OCI-LY3 (cell line): ENCODE results near the gene RNF157.

Experiments
- H2AFZ ChIP-seq: fragments of 200-600, 300-600 bp; shearing (Covaris generic); 2 replicates; pipeline ENCODE4 v1.6.0; 2014; ENCODE audit warnings: antibody characterized with exemption, low read depth, low read length
- H3K27ac ChIP-seq: fragments of 200-600, 300-600 bp; sonication (generic); 2 replicates; pipeline ENCODE4 v1.5.1; 2014; ENCODE audit warnings: mild to moderate bottlenecking, low read length, moderate library complexity, mixed read lengths
- H3K27me3 ChIP-seq: fragments of 200-600, 300-600 bp; sonication (generic); 2 replicates; pipeline ENCODE4 v1.6.1; 2014; ENCODE audit warnings: low read depth, low read length, mixed read lengths
- H3K36me3 ChIP-seq: fragments of 200-600, 300-600 bp; sonication (generic); replicated peaks from 2 replicates; pipeline ENCODE3; 2014; ENCODE audit warnings: low read depth, low read length, mixed read lengths
- H3K4me1 ChIP-seq: fragments of 300-600, 200-600 bp; sonication (generic); 2 replicates; pipeline ENCODE4 v1.6.1; 2014; ENCODE audit warnings: low read length, mixed read lengths
- H3K4me2 ChIP-seq: fragments of 200-600, 300-600 bp; sonication (generic); 2 replicates; pipeline ENCODE4 v1.6.1; 2014; ENCODE audit warnings: low read length, mixed read lengths
- H3K4me3 ChIP-seq: fragments of 300-600, 200-600 bp; sonication (generic); 2 replicates; pipeline ENCODE4 v1.5.1; 2014; ENCODE audit warnings: antibody characterized with exemption, mild to moderate bottlenecking, low read length, moderate library complexity
- H3K79me2 ChIP-seq: fragments of 300-600, 200-600 bp; shearing (Covaris generic); 2 replicates; pipeline ENCODE4 v1.6.1; 2014; ENCODE audit warnings: mild to moderate bottlenecking, low read length, mixed read lengths
- H3K9ac ChIP-seq: fragments of 300-600, 200-600 bp; shearing (Covaris generic); 2 replicates; pipeline ENCODE4 v1.6.0; 2014; ENCODE audit warnings: mild to moderate bottlenecking, low read length, moderate library complexity
- H3K9me3 ChIP-seq: fragments of 200-600, 300-600 bp; shearing (Covaris generic); 2 replicates; pipeline ENCODE4 v1.6.1; 2014; ENCODE audit warnings: low read length, mixed read lengths; ENCODE audit not compliant: insufficient read depth
- H4K20me1 ChIP-seq: fragments of 200-600, 300-600 bp; sonication (generic); 2 replicates; pipeline ENCODE4 v1.6.1; 2016; ENCODE audit warnings: low read length, mixed read lengths; ENCODE audit not compliant: insufficient read depth
- EZH2phosphoT487 ChIP-seq: fragments of 200-600 bp; shearing (Covaris generic); IDR thresholded peaks from 2 replicates; pipeline ENCODE4 v1.6.1; 2018; ENCODE audit warnings: antibody characterized with exemption, mixed run types, low read depth
- TF ChIP-seq, protein P1 (sequence below): fragments of 200-600, 300-600 bp; sonication (generic); IDR thresholded peaks from 2 replicates; pipeline ENCODE4 v1.5.1; 2014; ENCODE audit warnings: antibody characterized with exemption, low read length, low read depth

RNF157 gene

DNA sequence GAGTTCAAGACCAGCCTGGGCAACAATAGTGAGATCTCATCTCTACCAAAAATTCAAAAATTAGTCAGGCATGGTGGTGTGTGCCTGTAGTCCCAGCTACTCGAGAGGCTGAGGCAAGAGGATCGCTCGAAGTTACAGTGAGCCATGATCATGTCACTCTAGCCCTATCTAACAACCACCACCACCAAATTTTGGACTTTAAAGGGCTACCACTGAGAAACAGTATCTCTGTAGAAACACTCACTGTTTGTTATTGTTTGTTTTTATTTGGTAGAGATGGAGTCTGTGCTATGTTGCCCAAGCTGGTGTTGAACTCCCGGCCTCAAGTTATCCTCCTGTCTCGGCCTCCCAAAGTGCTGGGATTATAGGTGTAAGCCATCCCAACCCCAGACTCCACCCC is 23.6 kb upstream of the RNF157 start:
- peak overlapping the region; percentile 94 for H3K27ac ChIP-seq

DNA sequence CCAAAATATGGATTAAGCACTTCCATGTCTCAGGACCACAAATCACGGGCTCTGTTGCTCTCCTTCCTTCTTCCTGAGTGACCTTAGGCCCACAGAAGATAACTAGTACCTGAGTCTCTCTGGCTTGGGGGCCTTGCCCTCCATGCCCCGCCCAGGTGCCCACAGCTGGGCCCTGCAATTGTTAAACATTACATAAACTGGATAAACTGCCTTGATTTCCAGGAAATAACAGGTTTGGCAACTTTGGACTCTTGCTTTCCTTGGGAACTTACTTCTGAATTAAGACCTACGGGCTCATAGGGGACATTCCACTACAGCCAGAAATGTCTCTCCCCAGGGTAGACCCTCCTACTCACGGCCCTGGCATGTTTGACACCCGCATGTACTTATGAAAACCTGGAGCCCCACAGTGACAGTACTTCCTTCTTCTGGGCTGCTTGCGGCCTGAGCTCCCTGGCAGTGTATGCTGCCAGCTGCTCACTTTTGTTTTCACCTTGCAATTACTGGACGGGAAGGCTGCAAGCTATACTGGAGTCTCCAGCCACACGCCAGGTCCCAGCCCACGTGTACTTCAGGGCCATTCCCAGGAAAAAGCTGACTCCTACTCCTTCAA is 22.5 kb upstream of the RNF157 start:
- H3K9ac ChIP-seq, result peak overlapping the region; percentile 76
- TF ChIP-seq, protein P1, sequence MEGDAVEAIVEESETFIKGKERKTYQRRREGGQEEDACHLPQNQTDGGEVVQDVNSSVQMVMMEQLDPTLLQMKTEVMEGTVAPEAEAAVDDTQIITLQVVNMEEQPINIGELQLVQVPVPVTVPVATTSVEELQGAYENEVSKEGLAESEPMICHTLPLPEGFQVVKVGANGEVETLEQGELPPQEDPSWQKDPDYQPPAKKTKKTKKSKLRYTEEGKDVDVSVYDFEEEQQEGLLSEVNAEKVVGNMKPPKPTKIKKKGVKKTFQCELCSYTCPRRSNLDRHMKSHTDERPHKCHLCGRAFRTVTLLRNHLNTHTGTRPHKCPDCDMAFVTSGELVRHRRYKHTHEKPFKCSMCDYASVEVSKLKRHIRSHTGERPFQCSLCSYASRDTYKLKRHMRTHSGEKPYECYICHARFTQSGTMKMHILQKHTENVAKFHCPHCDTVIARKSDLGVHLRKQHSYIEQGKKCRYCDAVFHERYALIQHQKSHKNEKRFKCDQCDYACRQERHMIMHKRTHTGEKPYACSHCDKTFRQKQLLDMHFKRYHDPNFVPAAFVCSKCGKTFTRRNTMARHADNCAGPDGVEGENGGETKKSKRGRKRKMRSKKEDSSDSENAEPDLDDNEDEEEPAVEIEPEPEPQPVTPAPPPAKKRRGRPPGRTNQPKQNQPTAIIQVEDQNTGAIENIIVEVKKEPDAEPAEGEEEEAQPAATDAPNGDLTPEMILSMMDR, result no peak
- TF ChIP-seq EZH2phosphoT487, result no peak
- H3K27me3 ChIP-seq, result no peaks in the 10 kb centered on the region
- peak overlapping the region; percentile 82 for H3K4me2 ChIP-seq
- H3K9me3 ChIP-seq, result no peaks in the 10 kb centered on the region
- H3K79me2 ChIP-seq, result peaks cover 35% of the 10 kb centered on the region
- peaks cover 40% of the 10 kb centered on the region for H3K4me1 ChIP-seq
- no peak overlapping the region for H2AFZ ChIP-seq
- peak overlapping the region; percentile 66 for H3K4me3 ChIP-seq
- H3K27ac ChIP-seq, result peak overlapping the region; percentile 94
- no peaks in the 10 kb centered on the region; the same call in 1 of the 2 replicates for H4K20me1 ChIP-seq
- peaks cover 20% of the 10 kb centered on the region for H3K36me3 ChIP-seq

More for the DNA sequence above, 23.6 kb upstream of the RNF157 start:
- Histone ChIP-seq H3K4me3 (peak overlapping the region; percentile 66), H3K9me3 (no peaks in the 10 kb centered on the region), H3K9ac (peak overlapping the region; percentile 76), H3K4me1 (peaks cover 50% of the 10 kb centered on the region), H3K36me3 (peaks cover 26% of the 10 kb centered on the region), H3K79me2 (peaks cover 46% of the 10 kb centered on the region), H3K4me2 (peak overlapping the region; percentile 82), H2AFZ (no peak overlapping the region), H3K27me3 (no peaks in the 10 kb centered on the region), H4K20me1 (no peaks in the 10 kb centered on the region; the same call in 1 of the 2 replicates)
- TF ChIP-seq, protein P1, result no peak
- no peak for TF ChIP-seq EZH2phosphoT487

DNA sequence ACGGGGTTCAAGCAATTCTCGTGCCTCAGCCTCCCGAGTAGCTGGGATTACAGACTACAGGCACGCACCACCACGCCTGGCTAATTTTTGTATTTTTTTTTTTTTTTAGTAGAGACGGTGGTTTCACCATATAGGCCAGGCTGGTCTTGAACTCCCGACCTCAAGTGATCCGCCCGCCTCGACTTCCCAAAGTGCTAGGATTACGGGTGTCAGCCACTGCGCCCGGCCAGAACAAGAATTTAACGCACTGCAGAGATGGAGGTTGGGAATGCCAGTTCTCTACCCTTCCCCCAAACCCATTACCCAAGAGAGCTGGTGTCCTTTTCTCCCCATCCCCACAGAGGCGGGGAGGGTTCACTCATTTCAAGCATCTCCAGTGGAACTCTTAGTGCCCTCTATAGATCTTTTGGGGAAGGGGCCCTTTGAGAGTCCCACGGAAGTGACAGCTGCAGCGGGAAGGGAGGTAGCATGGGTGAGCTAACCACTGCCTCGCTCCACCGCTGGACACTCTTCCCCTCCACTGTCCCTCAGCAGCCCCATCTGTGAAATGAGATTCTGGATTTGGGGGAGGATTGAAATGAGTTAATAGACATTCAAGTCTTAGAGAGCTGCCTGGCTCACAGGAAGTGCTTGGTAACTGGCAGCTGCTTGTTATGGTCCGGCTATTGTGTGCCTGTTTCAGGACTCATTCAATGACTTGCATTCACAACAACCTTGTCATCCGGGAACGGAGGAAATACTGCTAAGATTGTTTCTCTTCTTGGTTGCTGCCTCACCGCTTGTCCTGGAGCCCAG is 21.3 kb upstream of the RNF157 start:
- H3K9ac ChIP-seq, result peak overlapping the region; percentile 76
- no peaks in the 10 kb centered on the region; the same call in 1 of the 2 replicates for H4K20me1 ChIP-seq
- no peaks in the 10 kb centered on the region for H3K27me3 ChIP-seq
- peaks cover 10% of the 10 kb centered on the region for H3K36me3 ChIP-seq
- H3K27ac ChIP-seq, result peak overlapping the region; percentile 94
- H3K4me3 ChIP-seq, result peak overlapping the region; percentile 66
- no peaks in the 10 kb centered on the region for H3K9me3 ChIP-seq
- peak overlapping the region; percentile 95 for H2AFZ ChIP-seq
- H3K4me1 ChIP-seq, result peaks cover 37% of the 10 kb centered on the region
- no peak for TF ChIP-seq EZH2phosphoT487
- TF ChIP-seq, protein P1, result peak; percentile 38
- H3K4me2 ChIP-seq, result peak overlapping the region; percentile 82
- H3K79me2 ChIP-seq, result peaks cover 23% of the 10 kb centered on the region

DNA sequence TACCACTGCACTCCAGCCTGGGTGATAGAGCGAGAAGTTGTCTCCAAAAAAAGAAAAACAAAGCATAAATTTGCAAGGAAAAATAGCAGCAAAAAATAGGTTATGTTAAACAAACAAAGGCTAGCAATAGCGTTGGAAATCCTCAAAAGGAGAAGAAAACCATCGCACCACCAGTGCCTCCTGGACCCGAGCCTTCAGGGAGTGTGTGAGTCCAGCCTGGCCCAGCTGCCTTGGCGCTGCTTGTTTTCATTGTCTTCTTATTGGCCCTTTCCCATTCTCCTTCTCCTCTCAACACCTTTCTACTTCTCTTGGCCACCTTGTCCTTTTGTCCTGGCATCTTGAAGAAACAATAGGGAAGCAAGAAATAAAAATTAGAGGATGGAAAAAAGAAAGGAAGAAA is 20.4 kb upstream of the RNF157 start:
- Histone ChIP-seq H4K20me1 (no peaks in the 10 kb centered on the region), H3K27ac (no peak overlapping the region), H3K4me1 (peaks cover 37% of the 10 kb centered on the region), H3K36me3 (peaks cover under 1% of the 10 kb centered on the region), H3K9me3 (no peaks in the 10 kb centered on the region), H3K4me2 (no peak overlapping the region), H3K4me3 (no peak overlapping the region), H3K79me2 (peaks cover 13% of the 10 kb centered on the region), H2AFZ (no peak overlapping the region), H3K27me3 (no peaks in the 10 kb centered on the region), H3K9ac (no peak overlapping the region)
- no peak for TF ChIP-seq EZH2phosphoT487
- TF ChIP-seq, protein P1, result no peak
